Muscle layer of colon (tissue), 2 donors: Measurements from ENCODE around the gene HS6ST1.

ENCODE experiments used
- H3K27ac ChIP-seq: one replicate; pipeline ENCODE4 v1.7.0; 2013; ENCODE audit warnings: low read depth, mild to moderate bottlenecking, low read length, moderate library complexity
- H3K27me3 ChIP-seq, 2 donors: one replicate each; pipeline ENCODE4 v1.7.0; 2013; ENCODE audit warnings: low read length in 2 of 2, mild to moderate bottlenecking in 2 of 2; ENCODE audit not compliant: insufficient read depth in 2 of 2, control insufficient read depth in 1 of 2
- H3K36me3 ChIP-seq: one replicate; pipeline ENCODE4 v1.7.0; 2013; ENCODE audit warnings: mild to moderate bottlenecking, low read length; ENCODE audit not compliant: insufficient read depth
- H3K4me1 ChIP-seq: one replicate; pipeline ENCODE4 v1.7.0; 2013; ENCODE audit warnings: mild to moderate bottlenecking, low read length; ENCODE audit not compliant: insufficient read depth
- H3K4me3 ChIP-seq, 2 donors: one replicate each; pipeline ENCODE4 v1.7.0; 2013; ENCODE audit warnings: low read length in 2 of 2, low read depth in 1 of 2, mild to moderate bottlenecking in 1 of 2, moderate library complexity in 1 of 2
- H3K9ac ChIP-seq: one replicate; pipeline ENCODE4 v1.7.0; 2013; ENCODE audit warnings: low read length
- H3K9me3 ChIP-seq: one replicate; pipeline ENCODE4 v1.7.0; 2013; ENCODE audit warnings: mild to moderate bottlenecking, low read length
- donor health status: abdominal sarcoma.
- donor health status: Adenocarcinoma of cecum.

Gene HS6ST1

DNA sequence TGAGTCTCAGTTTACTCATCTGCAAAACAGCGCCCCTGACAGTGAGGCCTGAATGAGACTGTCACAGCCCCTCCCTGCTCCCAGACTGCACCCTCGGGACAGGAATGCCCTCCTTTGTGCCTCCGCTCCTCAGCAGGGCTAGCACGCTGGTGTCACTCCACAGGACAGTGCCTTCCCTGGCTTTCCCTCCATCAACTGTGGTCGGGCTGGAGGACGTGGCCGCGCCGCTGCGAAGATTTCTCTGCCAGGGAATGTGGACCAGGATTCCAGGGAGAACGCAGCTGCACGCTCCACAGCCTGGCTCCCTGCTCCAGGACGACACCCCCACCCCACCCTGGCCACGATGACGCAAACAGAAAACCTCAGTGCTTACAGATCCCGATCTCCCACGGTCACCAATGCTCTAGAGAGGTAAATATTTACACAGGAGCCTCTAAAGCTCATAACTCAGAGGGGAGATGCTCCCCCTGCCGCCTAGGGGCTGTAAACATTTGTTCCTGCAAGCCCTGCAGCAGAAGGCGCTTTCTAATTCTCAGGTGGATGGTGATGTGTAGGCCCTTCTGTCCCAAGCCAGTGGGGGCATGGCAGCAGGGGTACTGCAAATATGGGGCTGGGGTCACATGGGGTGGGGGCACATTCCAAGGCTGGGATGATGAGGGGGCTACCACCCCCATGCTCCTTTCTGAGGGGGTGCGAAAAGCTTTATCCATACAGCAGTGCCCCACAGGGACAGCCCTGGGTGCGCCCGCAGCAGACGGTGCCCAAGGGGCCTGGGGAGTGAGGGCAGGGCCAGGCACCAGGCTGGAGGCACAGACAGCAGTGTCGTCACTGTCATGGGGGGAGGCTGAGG is 12.4 kb downstream of the HS6ST1 start:
- peak overlapping the region in 1 of 2 donors; percentile 37 for H3K4me3 ChIP-seq
- peak overlapping the region; percentile 54 for H3K9ac ChIP-seq
- H3K36me3 ChIP-seq, result no peaks in the 10 kb centered on the region
- peaks cover 98% of the 10 kb centered on the region for H3K4me1 ChIP-seq
- H3K27ac ChIP-seq, result peak overlapping the region; percentile 88
- H3K27me3 ChIP-seq, result no peaks in the 10 kb centered on the region
- H3K9me3 ChIP-seq, result no peaks in the 10 kb centered on the region

- H3K9me3 ChIP-seq, result no peaks in the 10 kb centered on the region
- H3K9ac ChIP-seq, result peak overlapping the region; percentile 54
- H3K27ac ChIP-seq, result peak overlapping the region; percentile 88
- H3K27me3 ChIP-seq, result no peaks in the 10 kb centered on the region
- peak overlapping the region in 1 of 2 donors; percentile 37 for H3K4me3 ChIP-seq
- H3K36me3 ChIP-seq, result no peaks in the 10 kb centered on the region
- H3K4me1 ChIP-seq, result peaks cover 98% of the 10 kb centered on the region
Measured at GRCh38 chr2:128305555-128306080, 13.1 kb downstream of the HS6ST1 start.

DNA sequence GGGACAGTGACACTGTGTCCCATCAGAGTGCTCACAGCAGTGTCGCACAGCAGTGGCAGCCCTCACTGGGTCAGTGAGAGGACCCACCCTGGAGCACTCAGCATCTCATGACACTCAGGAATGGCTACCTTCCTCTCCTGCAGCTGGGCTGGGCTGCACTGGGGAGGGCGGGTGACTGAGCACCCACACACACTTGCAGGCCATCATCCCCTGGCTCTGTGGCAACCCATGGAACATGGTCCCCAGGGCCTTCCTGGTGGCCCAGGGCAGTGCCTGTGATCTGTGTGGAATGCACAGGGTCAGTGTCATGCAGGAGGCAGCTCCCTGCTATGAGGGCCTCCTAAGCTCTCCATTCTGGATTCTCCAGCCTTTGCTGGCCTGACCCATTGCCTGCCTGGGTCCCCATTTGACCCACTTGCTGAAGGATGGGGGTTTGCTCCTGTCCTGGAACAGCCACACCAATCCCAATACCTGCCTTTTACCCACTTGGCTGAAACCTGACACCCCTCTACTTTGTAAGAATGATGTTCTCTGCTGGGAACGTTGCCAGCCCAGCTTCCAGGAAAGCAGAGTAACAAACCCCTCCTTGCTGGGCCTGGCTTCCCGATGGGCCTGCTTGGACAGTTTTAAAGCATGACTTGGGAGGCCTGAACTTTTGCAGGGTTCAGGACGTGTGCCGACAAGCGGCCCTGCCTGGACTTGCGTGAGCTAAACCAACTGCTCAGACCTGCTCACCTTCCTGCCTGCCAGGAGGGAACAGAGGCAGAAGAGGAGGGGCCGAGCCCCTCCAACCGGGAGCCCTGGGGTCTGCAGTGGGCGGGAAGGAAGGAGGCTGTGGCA is 13.7 kb downstream of the HS6ST1 start:
- peaks cover 95% of the 10 kb centered on the region for H3K4me1 ChIP-seq
- peak overlapping the region; percentile 54 for H3K9ac ChIP-seq
- H3K27me3 ChIP-seq, result no peaks in the 10 kb centered on the region
- peak overlapping the region in 1 of 2 donors; percentile 37 for H3K4me3 ChIP-seq
- no peaks in the 10 kb centered on the region for H3K36me3 ChIP-seq
- H3K27ac ChIP-seq, result peak overlapping the region; percentile 88
- H3K9me3 ChIP-seq, result no peaks in the 10 kb centered on the region

DNA sequence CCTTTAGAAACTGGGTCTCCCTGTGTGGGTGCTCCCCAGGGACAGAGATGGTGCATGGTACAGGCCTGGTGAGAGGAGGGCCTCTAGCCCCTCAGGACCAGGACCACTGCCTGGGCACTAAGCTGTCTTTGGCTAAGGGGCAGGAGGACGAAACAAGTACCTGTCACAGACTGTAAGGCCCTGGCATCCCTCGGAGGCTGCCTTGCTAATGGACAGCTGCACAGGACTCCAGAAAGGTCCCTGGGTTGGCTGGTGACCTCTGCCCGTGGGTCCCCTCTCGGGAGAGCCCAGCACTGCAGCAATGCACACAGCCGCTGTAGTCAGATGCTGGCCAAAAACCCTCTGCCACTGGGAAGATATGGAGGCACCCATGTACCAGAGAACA is 14.3 kb downstream of the HS6ST1 start:
- H3K27ac ChIP-seq, result peak overlapping the region; percentile 88
- H3K4me3 ChIP-seq, result no peak overlapping the region
- H3K9me3 ChIP-seq, result no peaks in the 10 kb centered on the region
- H3K9ac ChIP-seq, result no peak overlapping the region
- H3K27me3 ChIP-seq, result no peaks in the 10 kb centered on the region
- H3K36me3 ChIP-seq, result no peaks in the 10 kb centered on the region
- H3K4me1 ChIP-seq, result peaks cover 89% of the 10 kb centered on the region

- Histone ChIP-seq H3K4me3 (no peak overlapping the region), H3K27ac (peak overlapping the region; percentile 88), H3K9ac (no peak overlapping the region), H3K4me1 (peaks cover 85% of the 10 kb centered on the region), H3K36me3 (no peaks in the 10 kb centered on the region), H3K9me3 (no peaks in the 10 kb centered on the region), H3K27me3 (no peaks in the 10 kb centered on the region)
Measured at GRCh38 chr2:128303911-128304310, 14.8 kb downstream of the HS6ST1 start.

DNA sequence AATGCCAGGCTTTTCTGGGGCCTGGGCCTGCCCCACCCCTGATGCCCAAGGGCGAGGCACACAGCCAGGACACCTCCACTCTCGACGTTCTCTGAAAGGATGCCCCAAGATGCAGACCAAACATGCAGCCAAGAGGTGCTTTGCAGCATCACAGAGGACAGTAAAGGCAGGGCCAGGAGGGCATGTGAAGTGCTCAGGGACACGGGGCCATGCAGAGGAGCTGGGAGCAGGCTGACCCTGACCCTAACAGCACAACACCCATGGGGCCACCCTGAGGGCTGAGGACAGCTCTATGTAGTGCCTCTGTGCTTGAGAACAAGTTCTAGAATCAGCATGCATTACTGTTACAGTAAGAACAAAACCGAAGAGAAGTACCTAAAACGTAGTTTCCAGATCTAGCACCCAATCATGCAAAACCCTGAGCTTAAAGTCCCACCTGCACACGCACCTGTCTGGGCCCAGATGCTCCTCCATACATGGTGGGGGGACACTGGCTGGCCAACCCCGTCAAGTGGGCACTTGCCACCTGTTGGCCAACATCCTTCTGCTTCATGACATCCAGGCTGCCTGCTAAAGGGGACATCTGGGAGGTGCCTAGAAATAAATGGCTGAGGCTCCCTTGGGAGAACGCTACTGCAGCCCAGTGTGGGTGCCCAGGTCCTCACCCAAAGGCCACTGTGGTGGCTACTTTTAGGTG is 15.4 kb downstream of the HS6ST1 start:
- Histone ChIP-seq H3K27me3 (no peaks in the 10 kb centered on the region), H3K9ac (no peak overlapping the region), H3K4me1 (peaks cover 78% of the 10 kb centered on the region), H3K27ac (peak overlapping the region; percentile 88), H3K4me3 (no peak overlapping the region), H3K9me3 (no peaks in the 10 kb centered on the region), H3K36me3 (no peaks in the 10 kb centered on the region)

GRCh38 chr2:128302744-128303067 is 16.0 kb downstream of the HS6ST1 start:
- Histone ChIP-seq H3K4me3 (no peak overlapping the region), H3K9ac (no peak overlapping the region), H3K27me3 (no peaks in the 10 kb centered on the region), H3K27ac (peak overlapping the region; percentile 55), H3K4me1 (peaks cover 73% of the 10 kb centered on the region), H3K9me3 (no peaks in the 10 kb centered on the region), H3K36me3 (no peaks in the 10 kb centered on the region)

DNA sequence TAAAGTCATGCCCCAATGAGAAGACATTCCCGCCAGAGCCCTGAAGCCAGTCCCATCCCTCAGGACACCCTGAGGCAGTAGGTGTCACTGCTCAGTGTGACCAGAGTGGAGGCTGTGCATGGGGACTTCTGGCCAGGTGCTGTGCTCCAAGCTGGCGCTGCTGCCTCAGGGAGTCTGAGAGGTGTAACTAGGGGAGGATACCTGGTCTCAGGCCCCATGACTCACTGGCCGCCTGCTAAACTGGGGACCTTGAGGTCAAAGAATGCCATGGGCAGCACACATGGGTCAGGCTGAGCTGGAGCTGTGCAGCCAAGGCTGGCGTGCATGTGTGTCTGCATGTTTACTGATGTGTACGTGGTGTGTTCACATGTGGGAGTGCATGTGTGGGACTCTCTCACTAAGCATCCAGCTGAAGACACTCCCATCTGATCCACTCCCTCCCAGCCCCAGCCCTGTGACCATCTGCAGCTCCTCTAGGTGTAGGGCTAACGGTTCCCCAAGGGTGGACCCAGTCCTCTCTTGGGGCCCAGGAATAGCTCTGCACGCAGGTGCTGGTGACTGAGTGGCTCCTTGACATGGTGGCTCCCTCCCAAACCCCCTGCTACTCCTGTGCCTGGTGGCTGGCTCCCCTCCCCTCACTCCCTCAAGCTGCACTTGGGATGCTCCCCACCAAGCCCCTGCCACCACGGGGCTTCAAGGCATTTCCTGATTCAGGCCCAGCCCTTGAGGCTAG is 16.5 kb downstream of the HS6ST1 start:
- H3K27me3 ChIP-seq, result no peaks in the 10 kb centered on the region
- no peaks in the 10 kb centered on the region for H3K9me3 ChIP-seq
- peak overlapping the region in 1 of 2 donors; percentile 21 for H3K4me3 ChIP-seq
- no peaks in the 10 kb centered on the region for H3K36me3 ChIP-seq
- peaks cover 67% of the 10 kb centered on the region for H3K4me1 ChIP-seq
- no peak overlapping the region for H3K9ac ChIP-seq
- peak overlapping the region; percentile 77 for H3K27ac ChIP-seq

DNA sequence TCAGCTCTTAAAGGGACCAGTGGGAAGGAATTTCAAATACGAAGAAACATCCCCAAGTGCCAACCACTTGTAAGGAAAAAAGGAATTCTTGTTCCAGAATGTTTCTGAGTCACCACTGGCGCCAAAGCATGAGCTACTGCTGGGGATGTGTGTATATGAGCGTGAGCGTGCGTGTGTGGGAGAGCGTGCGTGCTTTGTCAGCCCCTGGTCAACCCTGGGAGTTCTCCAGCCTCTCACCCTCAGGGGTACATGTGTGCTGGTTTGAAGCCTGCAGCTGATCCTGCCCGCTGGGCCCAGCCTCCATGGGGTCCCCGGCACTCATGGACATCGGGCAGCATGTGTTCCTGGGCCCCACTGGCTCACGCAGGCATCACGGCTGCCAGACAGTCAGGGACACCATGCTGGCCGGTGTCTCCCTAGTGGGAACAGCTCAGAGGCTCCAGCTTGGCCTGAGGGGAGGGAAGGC is 17.1 kb downstream of the HS6ST1 start:
- H3K9ac ChIP-seq, result peak overlapping the region; percentile 19
- H3K27ac ChIP-seq, result peak overlapping the region; percentile 77
- H3K4me1 ChIP-seq, result peaks cover 61% of the 10 kb centered on the region
- no peaks in the 10 kb centered on the region for H3K27me3 ChIP-seq
- no peaks in the 10 kb centered on the region for H3K36me3 ChIP-seq
- H3K4me3 ChIP-seq, result peak overlapping the region in 1 of 2 donors; percentile 21
- H3K9me3 ChIP-seq, result no peaks in the 10 kb centered on the region

DNA sequence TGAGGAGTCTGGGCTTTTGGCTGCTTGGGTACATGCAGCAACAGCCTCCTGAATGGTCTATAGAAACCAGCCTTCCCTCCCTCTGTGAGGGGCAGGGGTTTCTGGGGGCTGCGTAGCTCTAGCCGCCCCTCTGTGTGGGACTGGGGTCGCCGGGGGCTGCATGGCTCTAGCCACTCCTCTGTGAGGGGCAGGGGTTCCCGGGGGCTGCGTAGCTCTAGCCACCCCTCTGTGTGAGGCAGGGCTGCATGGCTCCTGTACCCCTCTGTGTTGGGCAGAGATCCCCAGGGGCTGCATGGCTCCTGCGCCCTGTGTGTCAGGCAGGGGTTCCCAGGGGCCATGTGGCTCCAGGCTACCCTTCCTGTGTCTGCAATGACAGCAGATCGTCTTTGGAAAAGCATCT is 17.6 kb downstream of the HS6ST1 start:
- peak overlapping the region; percentile 19 for H3K9ac ChIP-seq
- H3K27ac ChIP-seq, result peak overlapping the region; percentile 77
- no peaks in the 10 kb centered on the region for H3K36me3 ChIP-seq
- peaks cover 58% of the 10 kb centered on the region for H3K4me1 ChIP-seq
- H3K27me3 ChIP-seq, result no peaks in the 10 kb centered on the region
- no peaks in the 10 kb centered on the region for H3K9me3 ChIP-seq
- H3K4me3 ChIP-seq, result no peak overlapping the region
